Measurements from ENCODE around the gene FAM53B.
"Not testable (repeated sequence)": the region's sequence is repeated elsewhere in the genome, so short reads cannot be mapped to it uniquely, and the experiment has no call there.

The FAM53B gene

DNA sequence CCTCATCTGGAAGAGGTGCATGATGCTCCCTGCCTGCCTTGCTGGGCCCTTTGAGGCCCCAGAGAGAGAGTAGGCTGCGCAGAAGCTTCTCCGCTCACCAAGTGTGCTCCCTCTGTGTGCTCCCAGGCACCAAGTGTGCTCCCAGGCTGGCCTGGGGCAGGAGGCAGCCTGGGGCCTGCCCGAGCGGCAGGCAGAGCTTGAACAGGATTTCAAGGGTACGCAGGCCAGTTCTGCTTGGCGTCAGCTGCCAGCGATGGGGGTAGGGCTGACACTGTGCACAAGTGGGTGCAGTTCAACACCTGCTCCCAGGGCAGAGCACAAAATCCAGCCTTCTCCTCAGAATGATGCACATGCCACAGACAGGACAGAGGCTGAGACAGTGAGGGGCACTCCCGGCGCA lies 119.7 kb downstream of the FAM53B start:
- no peak for DNase-seq

DNA sequence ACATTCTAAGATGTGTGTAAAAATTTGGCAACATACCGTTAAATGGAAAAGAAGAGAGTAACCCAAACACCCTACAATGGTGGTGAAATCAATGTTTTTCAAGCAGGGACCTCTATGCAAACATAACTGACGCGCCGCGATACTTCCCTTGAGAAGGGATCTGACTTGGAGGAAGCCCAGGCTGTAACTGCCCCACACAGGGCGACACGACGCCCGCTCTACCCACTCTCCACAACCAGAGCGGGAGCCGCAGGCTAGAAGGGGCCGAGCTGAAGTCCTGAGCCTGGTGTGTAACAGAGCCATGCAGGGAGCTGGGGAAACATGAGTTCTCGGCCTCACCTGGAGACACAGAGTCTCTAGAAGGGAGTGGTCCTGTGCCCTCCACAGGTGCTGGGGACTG lies 120.2 kb downstream of the FAM53B start:
- no peak for DNase-seq

- DNase-seq, result no peak
Measured at GRCh38 chr10:124622866-124623536, 121.2 kb downstream of the FAM53B start.

DNA sequence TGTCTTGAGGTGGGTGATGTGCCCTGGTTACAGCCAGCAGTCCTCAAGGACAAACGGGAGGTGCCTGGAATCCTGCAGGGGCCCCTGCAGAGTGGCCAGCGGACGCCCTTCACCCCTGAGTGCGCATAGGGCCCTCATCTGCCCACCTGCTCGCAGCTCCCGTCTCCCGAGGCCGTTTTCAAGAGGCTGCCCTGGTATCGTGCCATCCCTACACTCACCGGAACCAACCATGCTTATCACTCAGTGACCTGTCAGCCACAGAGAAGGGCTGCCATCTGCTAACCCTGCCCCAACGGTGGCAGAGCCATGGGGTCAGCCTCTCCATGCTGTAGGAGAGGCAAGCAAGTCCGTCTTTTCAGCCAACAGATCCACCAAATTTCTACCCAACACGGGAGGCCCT lies 122.0 kb downstream of the FAM53B start:
- no peak for DNase-seq

DNA sequence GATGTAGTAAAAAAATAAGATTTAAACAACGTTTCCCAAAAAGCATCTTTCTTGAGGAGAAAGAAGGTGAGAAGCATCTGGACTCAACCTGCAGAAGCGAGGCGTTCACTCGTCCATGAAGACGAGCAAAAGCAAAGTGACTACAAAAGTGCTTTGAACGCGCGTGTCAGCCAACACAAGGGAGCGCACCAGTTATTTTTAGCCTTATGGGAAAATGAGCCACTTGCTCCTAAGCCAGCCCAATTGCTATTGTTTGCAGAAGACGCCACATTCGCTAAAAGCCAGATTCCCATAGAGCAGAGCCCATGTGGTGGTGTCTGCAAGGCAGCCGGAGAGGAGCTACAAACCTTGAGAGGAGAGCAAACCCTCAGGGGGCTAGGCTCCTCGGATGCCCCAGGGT lies 122.5 kb downstream of the FAM53B start:
- DNase-seq, result no peak

DNA sequence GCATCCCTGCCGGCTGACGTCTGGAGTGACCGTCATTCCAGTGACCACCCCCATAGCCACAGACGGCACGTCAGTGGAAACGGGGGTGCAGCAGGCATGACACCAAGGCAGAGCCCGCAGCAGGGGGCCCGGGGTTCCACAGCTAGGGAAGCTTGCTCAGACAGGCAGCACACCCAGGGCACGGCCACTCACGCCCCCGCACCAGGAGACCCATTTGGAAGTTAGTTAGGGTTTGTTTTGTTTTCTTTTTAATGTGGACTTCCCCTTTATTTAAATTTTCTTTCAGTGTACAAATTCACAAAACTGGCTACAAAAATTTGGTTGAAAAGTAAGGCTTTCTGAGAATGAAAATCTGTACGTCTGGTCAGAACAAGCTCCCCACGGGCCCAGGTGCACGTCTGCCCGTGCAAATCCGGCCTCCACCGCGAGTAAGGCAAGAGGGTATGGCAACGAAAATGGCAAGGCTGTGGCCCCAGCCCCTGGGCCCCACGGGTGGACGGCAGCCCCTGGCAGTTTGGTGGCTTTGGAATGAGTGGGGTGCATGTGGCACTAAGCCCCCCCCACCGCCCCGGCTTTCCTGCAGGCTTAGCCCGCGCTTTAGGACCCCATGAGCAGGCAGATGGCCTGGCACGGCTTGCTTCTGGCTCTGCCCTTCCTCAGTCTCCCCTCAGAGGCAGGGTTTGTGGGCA lies 124.2 kb downstream of the FAM53B start:
- DNase-seq, result no peak

- no peak for DNase-seq
Measured at GRCh38 chr10:124619195-124619594, 125.0 kb downstream of the FAM53B start.

GRCh38 chr10:124618470-124619073 lies 125.6 kb downstream of the FAM53B start:
- no peak for DNase-seq

GRCh38 chr10:124616836-124617130 lies 127.4 kb downstream of the FAM53B start:
- no peak for DNase-seq

GRCh38 chr10:124616040-124616835 lies 127.9 kb downstream of the FAM53B start:
- DNase-seq, result no peak

GRCh38 chr10:124615259-124615658 lies 128.9 kb downstream of the FAM53B start:
- no peak for DNase-seq

DNA sequence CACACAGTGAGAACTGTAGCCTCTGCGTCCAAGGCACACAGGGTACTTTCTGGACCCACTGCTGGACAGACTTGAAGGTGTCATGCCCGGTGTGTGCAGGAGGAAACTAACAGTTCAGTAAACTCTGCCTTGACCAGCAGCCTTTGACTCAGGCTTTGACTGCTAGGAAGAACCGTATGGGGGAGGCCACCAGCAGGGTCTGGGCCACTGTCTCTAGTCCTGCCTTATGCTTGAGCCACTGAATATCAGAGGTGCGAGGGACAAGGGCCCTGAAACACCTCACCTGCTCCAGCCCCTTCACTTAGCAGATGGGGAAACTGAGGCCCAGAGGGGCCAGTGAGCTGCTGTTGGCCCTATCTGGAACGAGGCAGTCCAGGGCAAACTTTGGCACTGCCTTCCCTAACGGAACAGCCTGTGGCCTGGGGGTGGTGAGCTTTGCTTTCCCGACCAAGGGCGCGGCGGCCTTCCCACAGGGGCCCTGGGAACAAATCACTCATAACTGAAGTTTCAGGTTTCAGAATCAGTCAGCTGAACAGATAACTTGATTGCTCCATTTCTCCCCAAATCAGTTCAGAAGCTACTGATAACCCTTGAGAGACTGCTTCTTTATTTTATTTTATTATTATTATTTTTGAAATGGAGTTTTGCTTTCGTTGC lies 130.0 kb downstream of the FAM53B start:
- DNase-seq, result peak; percentile 51

GRCh38 chr10:124612611-124613498 lies 131.3 kb downstream of the FAM53B start:
- peak; percentile 15 for DNase-seq

GRCh38 chr10:124611738-124612137 lies 132.4 kb downstream of the FAM53B start:
- peak; percentile 18 for DNase-seq

DNA sequence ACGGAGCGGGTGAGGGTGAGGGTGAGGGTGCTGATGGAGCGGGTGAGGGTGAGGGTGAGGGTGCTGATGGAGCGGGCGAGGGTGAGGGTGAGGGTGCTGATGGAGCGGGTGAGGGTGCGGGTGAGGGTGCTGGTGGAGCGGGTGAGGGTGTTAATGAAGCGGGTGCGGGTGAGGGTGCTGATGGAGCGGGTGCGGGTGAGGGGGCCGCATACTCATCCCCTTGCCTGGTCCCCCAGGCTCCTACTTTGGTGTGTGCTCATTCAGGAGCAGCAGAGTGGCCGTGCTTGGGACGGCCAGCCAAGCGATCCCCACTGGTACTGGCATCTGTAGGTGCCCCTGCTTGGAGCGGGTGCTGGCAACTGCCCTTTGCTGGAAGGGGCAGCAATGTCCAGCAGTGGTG lies 133.3 kb downstream of the FAM53B start:
- DNase-seq, result not testable (repeated sequence)

- not testable (repeated sequence) for DNase-seq
Measured at GRCh38 chr10:124610186-124610585, 134.0 kb downstream of the FAM53B start.

GRCh38 chr10:124609698-124610097 lies 134.5 kb downstream of the FAM53B start:
- DNase-seq, result no peak

GRCh38 chr10:124608093-124608721 lies 136.0 kb downstream of the FAM53B start:
- no peak for DNase-seq

DNA sequence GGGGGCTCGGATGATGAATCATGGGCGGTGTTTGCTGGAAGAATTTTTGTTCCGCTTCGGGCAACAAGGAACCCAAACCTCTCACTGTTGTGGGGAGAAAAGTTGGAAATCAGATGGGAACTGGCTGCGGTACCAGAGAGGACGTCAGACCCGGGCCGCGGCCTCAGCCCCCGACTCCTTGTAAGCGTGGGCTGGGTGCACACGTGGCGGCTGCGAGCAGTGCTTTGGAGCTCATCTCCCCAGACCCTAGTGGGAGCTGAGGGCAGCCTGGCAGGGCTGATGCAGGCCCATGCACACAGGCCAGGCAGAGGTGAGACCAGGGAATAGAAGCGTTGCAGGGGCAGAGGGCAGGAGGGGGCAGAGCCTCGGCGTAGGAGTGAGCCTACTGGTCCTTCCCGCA lies 136.5 kb downstream of the FAM53B start:
- DNase-seq, result no peak

- DNase-seq, result no peak
Measured at GRCh38 chr10:124606822-124607221, 137.4 kb downstream of the FAM53B start.
